BLaER1 treated with 17β-estradiol and CSF1 and Interleukin-3, amounts not matched to agents 10 nM and 100 nM (cell line): ENCODE measurements around the gene BCL11A.

Source experiments
- H3K27ac ChIP-seq, 11 experiments: shearing (Covaris generic); formaldehyde crosslinking; 2 replicates each; pipeline ENCODE4 v1.8.1; 2022
- H3K27me3 ChIP-seq, 11 experiments: shearing (Covaris generic); formaldehyde crosslinking; 2 replicates each; pipeline ENCODE4 v1.8.1; 2022
- H3K36me3 ChIP-seq, 11 experiments: shearing (Covaris generic); formaldehyde crosslinking; 2 replicates each; pipeline ENCODE4 v1.8.1; 2022
- H3K4me1 ChIP-seq, 10 experiments: shearing (Covaris generic); formaldehyde crosslinking; 2 replicates each; pipeline ENCODE4 v1.8.1; 2022
- H3K4me2 ChIP-seq, 11 experiments: shearing (Covaris generic); formaldehyde crosslinking; 2 replicates each; pipeline ENCODE4 v1.8.1; 2022
- H3K4me3 ChIP-seq, 10 experiments: shearing (Covaris generic); formaldehyde crosslinking; 2 replicates each; pipeline ENCODE4 v1.8.1; 2022
- H3K9ac ChIP-seq, 11 experiments: shearing (Covaris generic); formaldehyde crosslinking; 2 replicates each; pipeline ENCODE4 v1.8.1; 2022
- H3K9me3 ChIP-seq, 11 experiments: shearing (Covaris generic); formaldehyde crosslinking; replicated peaks in 1 of 11; 2 replicates each; pipeline ENCODE4 v1.8.1; 2022
- H4K20me1 ChIP-seq, 11 experiments: shearing (Covaris generic); formaldehyde crosslinking; 2 replicates each; pipeline ENCODE4 v1.8.1; 2022
- Cebpa-rat ChIP-seq, 11 experiments: shearing (Covaris generic); IDR thresholded peaks; 2 replicates each; pipeline ENCODE4 v1.8.1; 2022

Gene BCL11A

GRCh38 chr2:60516826-60517225 lies 36.6 kb downstream of the BCL11A start:
- Histone ChIP-seq H3K4me2 (peak overlapping the region; percentile 59 to 84 (median 73); a peak in 21 of 22 replicates), H4K20me1 (peaks cover 0 to 86% (median 55%) of the 10 kb centered on the region in 11 experiments; a peak in 15 of 22 replicates), H3K9ac (no peak overlapping the region; a peak in 1 of 22 replicates), H3K9me3 (no peaks in the 10 kb centered on the region), H3K27ac (peak overlapping the region in 9 of 11 experiments; percentile 47 to 77 (median 68); a peak in 16 of 22 replicates), H3K4me3 (no peak overlapping the region), H3K36me3 (peaks cover 0 to 98% (median 72%) of the 10 kb centered on the region in 11 experiments; a peak in 17 of 22 replicates), H3K27me3 (no peaks in the 10 kb centered on the region), H3K4me1 (peaks cover 34 to 82% (median 69%) of the 10 kb centered on the region in 10 experiments)
- no peak for TF ChIP-seq Cebpa-rat (IDR thresholded peaks at IDR 0.05)

GRCh38 chr2:60516383-60516811 lies 37.1 kb downstream of the BCL11A start:
- no peak for TF ChIP-seq Cebpa-rat (IDR thresholded peaks at IDR 0.05)
- H3K4me3 ChIP-seq, result no peak overlapping the region
- no peaks in the 10 kb centered on the region for H3K27me3 ChIP-seq
- H4K20me1 ChIP-seq, result peaks cover 0 to 87% (median 55%) of the 10 kb centered on the region in 11 experiments; a peak in 15 of 22 replicates
- H3K27ac ChIP-seq, result peak overlapping the region in 10 of 11 experiments; percentile 47 to 77 (median 66); a peak in 19 of 22 replicates
- no peaks in the 10 kb centered on the region for H3K9me3 ChIP-seq
- H3K36me3 ChIP-seq, result peaks cover 0 to 98% (median 71%) of the 10 kb centered on the region in 11 experiments; a peak in 17 of 22 replicates
- peak overlapping the region in 5 of 11 experiments; percentile 28 to 53 (median 46); a peak in 8 of 22 replicates for H3K9ac ChIP-seq
- peaks cover 38 to 82% (median 69%) of the 10 kb centered on the region in 10 experiments for H3K4me1 ChIP-seq
- peak overlapping the region; percentile 59 to 84 (median 73); a peak in 21 of 22 replicates for H3K4me2 ChIP-seq

- H3K9me3 ChIP-seq, result no peaks in the 10 kb centered on the region
- H3K4me2 ChIP-seq, result peak overlapping the region; percentile 59 to 84 (median 73)
- peaks cover 0 to 98% (median 69%) of the 10 kb centered on the region in 11 experiments; a peak in 17 of 22 replicates for H3K36me3 ChIP-seq
- peak overlapping the region in 10 of 11 experiments; percentile 53 to 77 (median 66); a peak in 20 of 22 replicates for H3K27ac ChIP-seq
- no peak overlapping the region for H3K4me3 ChIP-seq
- peaks cover 45 to 88% (median 72%) of the 10 kb centered on the region in 10 experiments for H3K4me1 ChIP-seq
- no peaks in the 10 kb centered on the region for H3K27me3 ChIP-seq
- no peak for TF ChIP-seq Cebpa-rat (IDR thresholded peaks at IDR 0.05)
- H4K20me1 ChIP-seq, result peaks cover 0 to 87% (median 56%) of the 10 kb centered on the region in 11 experiments; a peak in 15 of 22 replicates
- H3K9ac ChIP-seq, result peak overlapping the region in 5 of 11 experiments; percentile 3 to 51 (median 46); a peak in 5 of 22 replicates
Observed at GRCh38 chr2:60515721-60516226, 37.7 kb downstream of the BCL11A start.

GRCh38 chr2:60513996-60514395 lies 39.5 kb downstream of the BCL11A start:
- Histone ChIP-seq H3K4me2 (peak overlapping the region in 9 of 11 experiments; percentile 17 to 84 (median 73); a peak in 12 of 22 replicates), H3K4me3 (no peak overlapping the region), H3K9ac (no peak overlapping the region), H3K27ac (peak overlapping the region in 6 of 11 experiments; percentile 4 to 41 (median 22); a peak in 6 of 22 replicates), H3K9me3 (no peaks in the 10 kb centered on the region), H3K4me1 (peaks cover 49 to 100% (median 88%) of the 10 kb centered on the region in 10 experiments), H3K27me3 (no peaks in the 10 kb centered on the region), H3K36me3 (peaks cover 0 to 95% (median 71%) of the 10 kb centered on the region in 11 experiments; a peak in 17 of 22 replicates), H4K20me1 (peaks cover 0 to 88% (median 62%) of the 10 kb centered on the region in 11 experiments; a peak in 15 of 22 replicates)
- no peak for TF ChIP-seq Cebpa-rat (IDR thresholded peaks at IDR 0.05)

DNA sequence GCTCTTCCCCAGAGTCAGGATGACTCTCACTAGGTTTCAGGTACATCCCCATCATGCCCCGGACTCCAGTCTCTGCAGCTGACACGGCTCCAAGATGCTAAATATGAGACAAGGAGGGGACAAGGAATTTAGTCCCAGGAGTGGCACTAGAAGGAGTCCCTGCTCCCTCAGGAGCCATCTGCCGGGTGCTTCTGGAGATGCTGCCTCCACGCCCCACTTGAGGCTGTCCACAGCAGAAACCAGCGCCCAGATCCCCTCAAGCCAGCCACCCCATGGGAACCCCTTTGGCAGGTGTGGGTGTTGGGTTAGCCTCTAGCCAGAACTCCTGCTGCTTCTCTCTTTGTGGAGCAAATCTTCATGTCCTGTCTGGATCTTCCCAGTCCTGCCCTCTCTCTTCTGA lies 40.3 kb downstream of the BCL11A start:
- Histone ChIP-seq H3K9ac (no peak overlapping the region), H3K4me3 (no peak overlapping the region), H3K27ac (peak overlapping the region in 7 of 11 experiments; percentile 0 to 41 (median 25); a peak in 6 of 22 replicates), H3K4me2 (peak overlapping the region in 8 of 11 experiments; percentile 50 to 84 (median 74); a peak in 7 of 22 replicates), H4K20me1 (peaks cover 0 to 92% (median 63%) of the 10 kb centered on the region in 11 experiments; a peak in 15 of 22 replicates), H3K36me3 (peaks cover 0 to 95% (median 65%) of the 10 kb centered on the region in 11 experiments; a peak in 16 of 22 replicates), H3K4me1 (peaks cover 57 to 100% (median 96%) of the 10 kb centered on the region in 10 experiments), H3K27me3 (no peaks in the 10 kb centered on the region), H3K9me3 (no peaks in the 10 kb centered on the region)
- TF ChIP-seq Cebpa-rat (IDR thresholded peaks at IDR 0.05), result no peak

DNA sequence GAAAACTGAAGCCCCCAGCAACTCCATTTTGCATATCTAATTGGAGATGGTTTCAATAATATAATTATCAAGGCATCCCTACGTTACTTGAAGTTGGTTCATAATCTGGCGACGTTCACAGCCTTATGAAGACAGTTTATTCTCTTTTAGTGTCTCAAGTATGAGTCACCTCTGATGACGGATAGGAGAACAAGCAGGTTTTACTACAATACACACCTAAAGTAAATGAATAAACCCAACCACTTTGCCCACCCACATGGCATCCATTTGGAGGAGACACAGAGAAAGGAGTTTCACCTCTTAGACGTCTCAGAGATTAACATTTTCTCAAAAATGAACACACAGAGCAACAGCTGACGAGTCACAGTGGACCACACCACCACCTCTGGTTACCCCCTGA lies 40.8 kb downstream of the BCL11A start:
- H3K9ac ChIP-seq, result no peak overlapping the region
- H3K36me3 ChIP-seq, result peaks cover 0 to 94% (median 60%) of the 10 kb centered on the region in 11 experiments; a peak in 15 of 22 replicates

GRCh38 chr2:60512062-60512622 lies 41.3 kb downstream of the BCL11A start:
- peaks cover 63 to 99% (median 99%) of the 10 kb centered on the region in 10 experiments for H3K4me1 ChIP-seq
- no peak for TF ChIP-seq Cebpa-rat (IDR thresholded peaks at IDR 0.05)
- no peak overlapping the region for H3K4me3 ChIP-seq
- no peak overlapping the region for H3K9ac ChIP-seq
- no peaks in the 10 kb centered on the region for H3K27me3 ChIP-seq
- peak overlapping the region in 3 of 11 experiments; percentile 19 to 29 (median 23); a peak in 3 of 22 replicates for H3K27ac ChIP-seq
- H3K4me2 ChIP-seq, result peak overlapping the region; percentile 16 to 82 (median 67); a peak in 20 of 22 replicates
- H4K20me1 ChIP-seq, result peaks cover 0 to 89% (median 59%) of the 10 kb centered on the region in 11 experiments; a peak in 15 of 22 replicates
- peaks cover 0 to 89% (median 55%) of the 10 kb centered on the region in 11 experiments; a peak in 15 of 22 replicates for H3K36me3 ChIP-seq
- H3K9me3 ChIP-seq, result no peaks in the 10 kb centered on the region

More for the DNA sequence above, 40.8 kb downstream of the BCL11A start:
- Histone ChIP-seq H4K20me1 (peaks cover 0 to 94% (median 64%) of the 10 kb centered on the region in 11 experiments; a peak in 15 of 22 replicates), H3K4me1 (peaks cover 63 to 100% (median 100%) of the 10 kb centered on the region in 10 experiments), H3K9me3 (no peaks in the 10 kb centered on the region), H3K27ac (peak overlapping the region in 3 of 11 experiments; percentile 19 to 29 (median 23); a peak in 4 of 22 replicates), H3K4me2 (peak overlapping the region in 8 of 11 experiments; percentile 50 to 84 (median 75); a peak in 9 of 22 replicates), H3K4me3 (no peak overlapping the region), H3K27me3 (no peaks in the 10 kb centered on the region)
- no peak for TF ChIP-seq Cebpa-rat (IDR thresholded peaks at IDR 0.05)

DNA sequence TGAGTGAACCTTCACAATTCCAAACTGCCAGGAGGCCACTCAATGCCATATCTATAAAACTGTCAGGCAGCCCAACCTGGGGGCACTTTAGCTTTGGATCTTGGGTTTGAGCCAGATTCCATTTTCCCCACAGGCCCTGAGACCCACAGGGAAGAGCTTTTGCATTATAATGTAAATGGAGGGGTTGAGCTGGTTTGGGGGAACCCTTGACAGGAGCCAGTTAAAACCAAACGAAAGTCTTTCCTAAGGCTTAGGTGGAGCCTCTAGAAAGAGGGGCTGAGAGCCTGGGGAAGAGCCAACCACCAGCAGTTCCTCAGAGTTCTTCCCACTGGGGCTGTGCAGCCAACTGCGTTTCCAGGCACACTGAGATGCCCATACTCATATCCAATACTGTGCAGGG lies 42.7 kb downstream of the BCL11A start:
- Histone ChIP-seq H3K36me3 (peaks cover 0 to 81% (median 58%) of the 10 kb centered on the region in 11 experiments; a peak in 15 of 22 replicates), H4K20me1 (peaks cover 0 to 88% (median 67%) of the 10 kb centered on the region in 11 experiments; a peak in 15 of 22 replicates), H3K4me3 (no peak overlapping the region), H3K9ac (no peak overlapping the region), H3K27me3 (no peaks in the 10 kb centered on the region), H3K4me1 (peaks cover 55 to 98% (median 97%) of the 10 kb centered on the region in 10 experiments), H3K4me2 (peak overlapping the region; percentile 29 to 82 (median 67); a peak in 19 of 22 replicates), H3K9me3 (no peaks in the 10 kb centered on the region), H3K27ac (peak overlapping the region in 3 of 11 experiments; percentile 27 to 72 (median 71); a peak in 4 of 22 replicates)
- TF ChIP-seq Cebpa-rat (IDR thresholded peaks at IDR 0.05), result no peak
